SK-N-SH treated with all-trans-retinoic acid at 6 μM for 48 hours (cell line): ENCODE results near the gene ZNF148.

ENCODE experiments used
- ATAC-seq: fragments of 200-7000 bp; cut with Tn5 transposase; 3 replicates; pipeline ENCODE4 v1.9.1; 2020; ENCODE audit warnings: mild to moderate bottlenecking, moderate library complexity
- ARNTL ChIP-seq: fragments of 450-650 bp; formaldehyde crosslinking; IDR thresholded peaks from 2 replicates; pipeline ENCODE4 v1.5.0; 2020; ENCODE audit warnings: low read depth, mild to moderate bottlenecking, moderate library complexity, borderline replicate concordance
- BACH2 ChIP-seq: fragments of 250-450 bp; sonication (Bioruptor Pico); IDR thresholded peaks from 2 replicates; pipeline ENCODE4 v1.9.0; 2021; ENCODE audit warnings: mild to moderate bottlenecking, borderline replicate concordance
- CSDC2 ChIP-seq: fragments of 250-450 bp; sonication (Bioruptor Pico); IDR thresholded peaks from 2 replicates; pipeline ENCODE4 v1.5.0; 2020; ENCODE audit warnings: mild to moderate bottlenecking, moderate library complexity
- ESRRG ChIP-seq: fragments of 250-450 bp; sonication (Bioruptor Pico); IDR thresholded peaks from 2 replicates; pipeline ENCODE4 v1.6.1; 2021; ENCODE audit warnings: mild to moderate bottlenecking
- GLIS3 ChIP-seq: fragments of 250-450 bp; sonication (Bioruptor Pico); IDR thresholded peaks from 2 replicates; pipeline ENCODE4 v1.5.0; 2020; ENCODE audit warnings: mild to moderate bottlenecking, moderate library complexity
- ISL1 ChIP-seq: fragments of 250-450 bp; sonication (Bioruptor Pico); IDR thresholded peaks from 2 replicates; pipeline ENCODE4 v2.1.2; 2022; ENCODE audit warnings: mild to moderate bottlenecking, moderate library complexity
- OSR1 ChIP-seq: fragments of 250-450 bp; sonication (Bioruptor Pico); IDR thresholded peaks from 2 replicates; pipeline ENCODE4 v1.8.0; 2022; ENCODE audit warnings: moderate library complexity, mild to moderate bottlenecking, inconsistent platforms
- PPARA ChIP-seq: fragments of 250-450 bp; sonication (Bioruptor Pico); IDR thresholded peaks from 2 replicates; pipeline ENCODE4 v1.5.0; 2020; ENCODE audit warnings: mild to moderate bottlenecking, borderline replicate concordance
- RARB ChIP-seq: fragments of 250-450 bp; sonication (Bioruptor Pico); IDR thresholded peaks from 2 replicates; pipeline ENCODE4 v1.8.0; 2021; ENCODE audit warnings: mild to moderate bottlenecking, moderate library complexity
- SNAI2 ChIP-seq: fragments of 250-450 bp; sonication (Bioruptor Pico); IDR thresholded peaks from 2 replicates; pipeline ENCODE4 v1.5.0; 2020; ENCODE audit warnings: mild to moderate bottlenecking, moderate library complexity
- TCF4 ChIP-seq: fragments of 250-450 bp; sonication (Bioruptor Pico); IDR thresholded peaks from 2 replicates; pipeline ENCODE4 v1.8.0; 2021; ENCODE audit warnings: mild to moderate bottlenecking, moderate library complexity, borderline replicate concordance
- TOX ChIP-seq: fragments of 250-450 bp; sonication (Bioruptor Pico); IDR thresholded peaks from 2 replicates; pipeline ENCODE4 v1.8.0; 2021; ENCODE audit warnings: mild to moderate bottlenecking, moderate library complexity, borderline replicate concordance
- ZC3H10 ChIP-seq: fragments of 250-450 bp; sonication (Bioruptor Pico); IDR thresholded peaks from 2 replicates; pipeline ENCODE4 v1.5.1; 2021; ENCODE audit warnings: mild to moderate bottlenecking, moderate library complexity
- ZFP3 ChIP-seq: fragments of 250-450 bp; sonication (Bioruptor Pico); IDR thresholded peaks from 2 replicates; pipeline ENCODE4 v1.5.0; 2020; ENCODE audit warnings: mild to moderate bottlenecking, moderate library complexity
- ZFP30 ChIP-seq: fragments of 450-650 bp; formaldehyde crosslinking; IDR thresholded peaks from 2 replicates; pipeline ENCODE4 v1.5.0; 2022; ENCODE audit warnings: mild to moderate bottlenecking, moderate library complexity
- ZNF8 ChIP-seq: fragments of 450-650 bp; formaldehyde crosslinking; IDR thresholded peaks from 2 replicates; pipeline ENCODE4 v1.5.0; 2020; ENCODE audit warnings: mild to moderate bottlenecking, moderate library complexity
- TF ChIP-seq, protein P1 (sequence below): fragments of 250-450 bp; sonication (Bioruptor Pico); IDR thresholded peaks from 2 replicates; pipeline ENCODE4 v1.5.1; 2020; ENCODE audit warnings: low read depth, mild to moderate bottlenecking, moderate library complexity
- TF ChIP-seq, protein P2 (sequence below): fragments of 250-450 bp; sonication (Bioruptor Pico); IDR thresholded peaks from 2 replicates; pipeline ENCODE4 v1.5.0; 2020; ENCODE audit warnings: mild to moderate bottlenecking, moderate library complexity
- TF ChIP-seq, protein P3 (sequence below): fragments of 250-450 bp; sonication (Bioruptor Pico); IDR thresholded peaks from 2 replicates; pipeline ENCODE4 v1.8.0; 2021; ENCODE audit warnings: low read depth, mild to moderate bottlenecking, moderate library complexity, borderline replicate concordance
- TF ChIP-seq, protein P4 (sequence below): fragments of 250-450 bp; sonication (Bioruptor Pico); IDR thresholded peaks from 2 replicates; pipeline ENCODE4 v1.8.0; 2020; ENCODE audit warnings: mild to moderate bottlenecking, moderate library complexity, borderline replicate concordance
- TF ChIP-seq, protein P5 (sequence below): fragments of 250-450 bp; sonication (Bioruptor Pico); IDR thresholded peaks from 2 replicates; pipeline ENCODE4 v1.5.1; 2021; ENCODE audit warnings: mild to moderate bottlenecking, moderate library complexity

The ZNF148 gene

DNA sequence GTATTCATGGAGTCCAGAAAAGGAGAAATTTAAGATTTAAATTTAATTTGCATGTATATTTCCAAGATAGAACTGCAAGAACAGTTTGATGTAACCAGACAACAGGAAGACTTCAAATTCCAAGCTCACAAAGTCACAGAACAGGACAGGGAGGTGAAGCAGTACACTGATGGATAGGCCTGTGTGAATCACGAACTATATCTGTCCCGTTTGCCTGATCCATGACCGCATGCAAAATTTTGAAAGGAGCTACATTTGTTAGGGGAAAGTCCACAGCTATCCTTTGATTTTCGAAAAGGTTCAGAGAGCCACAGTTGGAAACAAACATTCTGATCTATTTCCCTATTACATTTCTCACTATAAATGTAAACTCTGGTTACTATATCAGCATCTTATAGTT lies 83.1 kb downstream of the ZNF148 start:
- no peak for ATAC-seq

DNA sequence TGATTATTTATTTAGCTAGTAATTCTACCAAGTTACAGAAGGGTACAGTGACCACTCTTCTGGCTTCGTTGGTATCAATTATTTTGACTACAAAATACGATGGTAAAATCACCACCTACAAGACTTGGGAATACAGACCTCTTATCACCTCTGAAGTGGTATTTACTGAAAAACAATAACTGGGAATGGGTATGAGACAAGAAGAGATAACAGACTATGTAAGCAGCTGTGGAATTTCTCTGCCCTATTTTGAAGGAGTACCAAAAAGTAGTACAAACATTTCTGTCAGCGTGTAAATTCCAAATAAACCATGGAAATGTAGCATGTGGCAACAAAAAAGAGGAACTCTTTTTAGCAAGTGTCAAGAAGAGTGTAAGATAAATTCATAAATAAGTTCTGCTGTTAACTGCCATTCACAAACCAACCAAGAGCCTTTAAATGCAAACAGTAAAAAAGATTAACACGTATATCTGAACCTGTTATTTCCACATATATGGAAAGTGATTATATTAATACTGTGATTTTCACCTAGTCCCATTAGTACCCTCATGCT lies 85.6 kb downstream of the ZNF148 start:
- no peak for ATAC-seq
- TF ChIP-seq ZFP3 (no peak), ESRRG (CRISPR knock-in tag) (no peak), TCF4 (CRISPR knock-in tag) (no peak), ZFP30 (CRISPR knock-in tag) (no peak), GLIS3 (CRISPR knock-in tag) (no peak), SNAI2 (CRISPR knock-in tag) (no peak), TOX (CRISPR knock-in tag) (no peak), OSR1 (CRISPR knock-in tag) (no peak), PPARA (no peak), RARB (CRISPR knock-in tag) (no peak), ARNTL (no peak), BACH2 (CRISPR knock-in tag) (no peak)
- TF ChIP-seq, protein P1, sequence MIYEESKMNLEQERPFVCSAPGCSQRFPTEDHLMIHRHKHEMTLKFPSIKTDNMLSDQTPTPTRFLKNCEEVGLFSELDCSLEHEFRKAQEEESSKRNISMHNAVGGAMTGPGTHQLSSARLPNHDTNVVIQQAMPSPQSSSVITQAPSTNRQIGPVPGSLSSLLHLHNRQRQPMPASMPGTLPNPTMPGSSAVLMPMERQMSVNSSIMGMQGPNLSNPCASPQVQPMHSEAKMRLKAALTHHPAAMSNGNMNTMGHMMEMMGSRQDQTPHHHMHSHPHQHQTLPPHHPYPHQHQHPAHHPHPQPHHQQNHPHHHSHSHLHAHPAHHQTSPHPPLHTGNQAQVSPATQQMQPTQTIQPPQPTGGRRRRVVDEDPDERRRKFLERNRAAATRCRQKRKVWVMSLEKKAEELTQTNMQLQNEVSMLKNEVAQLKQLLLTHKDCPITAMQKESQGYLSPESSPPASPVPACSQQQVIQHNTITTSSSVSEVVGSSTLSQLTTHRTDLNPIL (CRISPR knock-in tag) = no peak
- TF ChIP-seq, protein P2, sequence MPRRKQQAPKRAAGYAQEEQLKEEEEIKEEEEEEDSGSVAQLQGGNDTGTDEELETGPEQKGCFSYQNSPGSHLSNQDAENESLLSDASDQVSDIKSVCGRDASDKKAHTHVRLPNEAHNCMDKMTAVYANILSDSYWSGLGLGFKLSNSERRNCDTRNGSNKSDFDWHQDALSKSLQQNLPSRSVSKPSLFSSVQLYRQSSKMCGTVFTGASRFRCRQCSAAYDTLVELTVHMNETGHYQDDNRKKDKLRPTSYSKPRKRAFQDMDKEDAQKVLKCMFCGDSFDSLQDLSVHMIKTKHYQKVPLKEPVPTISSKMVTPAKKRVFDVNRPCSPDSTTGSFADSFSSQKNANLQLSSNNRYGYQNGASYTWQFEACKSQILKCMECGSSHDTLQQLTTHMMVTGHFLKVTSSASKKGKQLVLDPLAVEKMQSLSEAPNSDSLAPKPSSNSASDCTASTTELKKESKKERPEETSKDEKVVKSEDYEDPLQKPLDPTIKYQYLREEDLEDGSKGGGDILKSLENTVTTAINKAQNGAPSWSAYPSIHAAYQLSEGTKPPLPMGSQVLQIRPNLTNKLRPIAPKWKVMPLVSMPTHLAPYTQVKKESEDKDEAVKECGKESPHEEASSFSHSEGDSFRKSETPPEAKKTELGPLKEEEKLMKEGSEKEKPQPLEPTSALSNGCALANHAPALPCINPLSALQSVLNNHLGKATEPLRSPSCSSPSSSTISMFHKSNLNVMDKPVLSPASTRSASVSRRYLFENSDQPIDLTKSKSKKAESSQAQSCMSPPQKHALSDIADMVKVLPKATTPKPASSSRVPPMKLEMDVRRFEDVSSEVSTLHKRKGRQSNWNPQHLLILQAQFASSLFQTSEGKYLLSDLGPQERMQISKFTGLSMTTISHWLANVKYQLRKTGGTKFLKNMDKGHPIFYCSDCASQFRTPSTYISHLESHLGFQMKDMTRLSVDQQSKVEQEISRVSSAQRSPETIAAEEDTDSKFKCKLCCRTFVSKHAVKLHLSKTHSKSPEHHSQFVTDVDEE (CRISPR knock-in tag) = no peak
- TF ChIP-seq, protein P3, sequence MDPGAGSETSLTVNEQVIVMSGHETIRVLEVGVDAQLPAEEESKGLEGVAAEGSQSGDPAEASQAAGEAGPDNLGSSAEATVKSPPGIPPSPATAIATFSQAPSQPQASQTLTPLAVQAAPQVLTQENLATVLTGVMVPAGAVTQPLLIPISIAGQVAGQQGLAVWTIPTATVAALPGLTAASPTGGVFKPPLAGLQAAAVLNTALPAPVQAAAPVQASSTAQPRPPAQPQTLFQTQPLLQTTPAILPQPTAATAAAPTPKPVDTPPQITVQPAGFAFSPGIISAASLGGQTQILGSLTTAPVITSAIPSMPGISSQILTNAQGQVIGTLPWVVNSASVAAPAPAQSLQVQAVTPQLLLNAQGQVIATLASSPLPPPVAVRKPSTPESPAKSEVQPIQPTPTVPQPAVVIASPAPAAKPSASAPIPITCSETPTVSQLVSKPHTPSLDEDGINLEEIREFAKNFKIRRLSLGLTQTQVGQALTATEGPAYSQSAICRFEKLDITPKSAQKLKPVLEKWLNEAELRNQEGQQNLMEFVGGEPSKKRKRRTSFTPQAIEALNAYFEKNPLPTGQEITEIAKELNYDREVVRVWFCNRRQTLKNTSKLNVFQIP = no peak
- TF ChIP-seq, protein P4, sequence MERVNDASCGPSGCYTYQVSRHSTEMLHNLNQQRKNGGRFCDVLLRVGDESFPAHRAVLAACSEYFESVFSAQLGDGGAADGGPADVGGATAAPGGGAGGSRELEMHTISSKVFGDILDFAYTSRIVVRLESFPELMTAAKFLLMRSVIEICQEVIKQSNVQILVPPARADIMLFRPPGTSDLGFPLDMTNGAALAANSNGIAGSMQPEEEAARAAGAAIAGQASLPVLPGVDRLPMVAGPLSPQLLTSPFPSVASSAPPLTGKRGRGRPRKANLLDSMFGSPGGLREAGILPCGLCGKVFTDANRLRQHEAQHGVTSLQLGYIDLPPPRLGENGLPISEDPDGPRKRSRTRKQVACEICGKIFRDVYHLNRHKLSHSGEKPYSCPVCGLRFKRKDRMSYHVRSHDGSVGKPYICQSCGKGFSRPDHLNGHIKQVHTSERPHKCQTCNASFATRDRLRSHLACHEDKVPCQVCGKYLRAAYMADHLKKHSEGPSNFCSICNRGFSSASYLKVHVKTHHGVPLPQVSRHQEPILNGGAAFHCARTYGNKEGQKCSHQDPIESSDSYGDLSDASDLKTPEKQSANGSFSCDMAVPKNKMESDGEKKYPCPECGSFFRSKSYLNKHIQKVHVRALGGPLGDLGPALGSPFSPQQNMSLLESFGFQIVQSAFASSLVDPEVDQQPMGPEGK (CRISPR knock-in tag) = no peak
- TF ChIP-seq, protein P5, sequence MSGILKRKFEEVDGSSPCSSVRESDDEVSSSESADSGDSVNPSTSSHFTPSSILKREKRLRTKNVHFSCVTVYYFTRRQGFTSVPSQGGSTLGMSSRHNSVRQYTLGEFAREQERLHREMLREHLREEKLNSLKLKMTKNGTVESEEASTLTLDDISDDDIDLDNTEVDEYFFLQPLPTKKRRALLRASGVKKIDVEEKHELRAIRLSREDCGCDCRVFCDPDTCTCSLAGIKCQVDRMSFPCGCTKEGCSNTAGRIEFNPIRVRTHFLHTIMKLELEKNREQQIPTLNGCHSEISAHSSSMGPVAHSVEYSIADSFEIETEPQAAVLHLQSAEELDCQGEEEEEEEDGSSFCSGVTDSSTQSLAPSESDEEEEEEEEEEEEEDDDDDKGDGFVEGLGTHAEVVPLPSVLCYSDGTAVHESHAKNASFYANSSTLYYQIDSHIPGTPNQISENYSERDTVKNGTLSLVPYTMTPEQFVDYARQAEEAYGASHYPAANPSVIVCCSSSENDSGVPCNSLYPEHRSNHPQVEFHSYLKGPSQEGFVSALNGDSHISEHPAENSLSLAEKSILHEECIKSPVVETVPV = no peak

More for the DNA sequence above, 83.1 kb downstream of the ZNF148 start:
- TF ChIP-seq CSDC2 (CRISPR knock-in tag) = no peak
- TF ChIP-seq ARNTL = no peak
- no peak for TF ChIP-seq OSR1 (CRISPR knock-in tag)

DNA sequence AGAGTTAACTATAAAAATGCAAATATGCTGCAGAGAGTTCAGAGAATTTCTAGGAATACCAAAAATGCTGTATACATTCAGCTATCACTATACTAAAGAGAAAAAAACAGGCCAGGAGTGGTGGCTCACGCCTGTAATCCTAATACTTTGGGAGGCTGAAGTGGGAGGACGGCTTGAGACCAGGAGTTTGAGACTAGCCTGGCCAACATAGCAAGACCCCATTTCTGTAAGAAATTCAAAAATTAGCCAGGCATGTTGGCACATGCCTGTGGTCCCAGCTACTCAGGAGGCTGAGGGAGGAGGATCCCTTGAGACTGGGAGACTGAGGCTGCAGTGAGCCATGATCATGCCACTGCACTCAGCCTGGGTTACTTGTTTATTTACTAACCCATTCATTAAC lies 87.9 kb downstream of the ZNF148 start:
- TF ChIP-seq ZFP3 = no peak
- TF ChIP-seq, all 23 proteins: peak for 0

DNA sequence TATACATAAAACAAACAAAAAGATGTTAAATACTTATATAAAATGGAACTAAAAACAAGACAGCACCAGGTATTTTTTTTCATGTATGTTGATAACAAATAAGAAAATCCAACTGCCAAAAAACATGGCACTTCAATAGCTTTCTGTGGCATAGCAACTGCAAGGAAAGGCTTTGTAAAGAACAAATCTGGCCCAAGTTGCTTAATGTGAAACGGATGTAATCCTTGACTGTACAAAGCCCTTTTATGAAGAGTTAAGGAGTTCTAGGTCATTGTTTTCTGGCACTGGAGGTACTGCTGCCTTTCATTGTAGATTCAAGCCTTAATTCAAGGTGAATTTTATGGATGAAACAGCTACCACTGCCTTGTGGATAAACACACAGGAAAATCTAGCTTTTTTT lies 93.7 kb downstream of the ZNF148 start:
- no peak for TF ChIP-seq ZFP30 (CRISPR knock-in tag)
- no peak for TF ChIP-seq RARB (CRISPR knock-in tag)
- no peak for TF ChIP-seq OSR1 (CRISPR knock-in tag)
- no peak for TF ChIP-seq ISL1 (CRISPR knock-in tag)
- TF ChIP-seq ZFP3 = no peak
- no peak for TF ChIP-seq BACH2 (CRISPR knock-in tag)
- TF ChIP-seq ZC3H10 (CRISPR knock-in tag) = no peak
- no peak for TF ChIP-seq ARNTL
- no peak for TF ChIP-seq ZNF8 (CRISPR knock-in tag)
- TF ChIP-seq GLIS3 (CRISPR knock-in tag) = no peak
- ATAC-seq = no peak

More for the DNA sequence above, 87.9 kb downstream of the ZNF148 start:
- no peak for ATAC-seq
